Panc1 (cell line): ENCODE measurements around the gene INTS3.

Experiments used
- POLR2AphosphoS5 ChIP-seq: IDR thresholded peaks from 2 replicates; pipeline ENCODE4 v1.6.1; 2012; ENCODE audit warnings: mild to moderate bottlenecking, low read depth, low read length, moderate library complexity
- TF ChIP-seq, protein P1 (sequence below): fragments of 450-650 bp; IDR thresholded peaks from 2 replicates; pipeline ENCODE4 v1.5.1; 2017; ENCODE audit warnings: mild to moderate bottlenecking
- TF ChIP-seq, protein P2 (sequence below), 2 experiments: IDR thresholded peaks; 2 replicates each; pipeline ENCODE4 v1.6.1; 2011 to 2012; ENCODE audit warnings: low read depth in 2 of 2, control low read depth in 1 of 2, low read length in 1 of 2, mild to moderate bottlenecking in 1 of 2, moderate library complexity in 1 of 2; ENCODE audit not compliant: insufficient read depth in 1 of 2

DNA sequence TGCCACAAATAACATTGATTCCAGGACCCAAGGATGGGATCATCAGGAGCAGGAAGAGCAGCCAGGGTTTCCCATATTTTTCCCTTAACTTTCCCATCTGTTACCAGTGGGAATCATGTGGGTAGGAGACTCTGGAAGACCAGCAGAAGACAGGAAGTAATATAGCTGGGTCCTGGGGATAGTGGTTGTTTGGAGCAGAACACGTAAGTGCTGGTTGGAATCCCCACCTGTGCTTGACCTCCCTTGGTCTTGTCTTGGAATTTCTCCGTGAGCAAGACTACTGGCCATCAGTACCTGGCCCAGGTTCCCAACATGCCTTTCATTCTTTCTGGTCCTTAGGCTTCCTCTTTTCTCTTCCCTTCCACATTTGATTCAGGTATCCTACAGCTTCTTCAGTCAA is 26.4 kb downstream of the INTS3 start:
- TF ChIP-seq, protein P1, sequence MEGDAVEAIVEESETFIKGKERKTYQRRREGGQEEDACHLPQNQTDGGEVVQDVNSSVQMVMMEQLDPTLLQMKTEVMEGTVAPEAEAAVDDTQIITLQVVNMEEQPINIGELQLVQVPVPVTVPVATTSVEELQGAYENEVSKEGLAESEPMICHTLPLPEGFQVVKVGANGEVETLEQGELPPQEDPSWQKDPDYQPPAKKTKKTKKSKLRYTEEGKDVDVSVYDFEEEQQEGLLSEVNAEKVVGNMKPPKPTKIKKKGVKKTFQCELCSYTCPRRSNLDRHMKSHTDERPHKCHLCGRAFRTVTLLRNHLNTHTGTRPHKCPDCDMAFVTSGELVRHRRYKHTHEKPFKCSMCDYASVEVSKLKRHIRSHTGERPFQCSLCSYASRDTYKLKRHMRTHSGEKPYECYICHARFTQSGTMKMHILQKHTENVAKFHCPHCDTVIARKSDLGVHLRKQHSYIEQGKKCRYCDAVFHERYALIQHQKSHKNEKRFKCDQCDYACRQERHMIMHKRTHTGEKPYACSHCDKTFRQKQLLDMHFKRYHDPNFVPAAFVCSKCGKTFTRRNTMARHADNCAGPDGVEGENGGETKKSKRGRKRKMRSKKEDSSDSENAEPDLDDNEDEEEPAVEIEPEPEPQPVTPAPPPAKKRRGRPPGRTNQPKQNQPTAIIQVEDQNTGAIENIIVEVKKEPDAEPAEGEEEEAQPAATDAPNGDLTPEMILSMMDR, result no peak
- TF ChIP-seq, protein P2, sequence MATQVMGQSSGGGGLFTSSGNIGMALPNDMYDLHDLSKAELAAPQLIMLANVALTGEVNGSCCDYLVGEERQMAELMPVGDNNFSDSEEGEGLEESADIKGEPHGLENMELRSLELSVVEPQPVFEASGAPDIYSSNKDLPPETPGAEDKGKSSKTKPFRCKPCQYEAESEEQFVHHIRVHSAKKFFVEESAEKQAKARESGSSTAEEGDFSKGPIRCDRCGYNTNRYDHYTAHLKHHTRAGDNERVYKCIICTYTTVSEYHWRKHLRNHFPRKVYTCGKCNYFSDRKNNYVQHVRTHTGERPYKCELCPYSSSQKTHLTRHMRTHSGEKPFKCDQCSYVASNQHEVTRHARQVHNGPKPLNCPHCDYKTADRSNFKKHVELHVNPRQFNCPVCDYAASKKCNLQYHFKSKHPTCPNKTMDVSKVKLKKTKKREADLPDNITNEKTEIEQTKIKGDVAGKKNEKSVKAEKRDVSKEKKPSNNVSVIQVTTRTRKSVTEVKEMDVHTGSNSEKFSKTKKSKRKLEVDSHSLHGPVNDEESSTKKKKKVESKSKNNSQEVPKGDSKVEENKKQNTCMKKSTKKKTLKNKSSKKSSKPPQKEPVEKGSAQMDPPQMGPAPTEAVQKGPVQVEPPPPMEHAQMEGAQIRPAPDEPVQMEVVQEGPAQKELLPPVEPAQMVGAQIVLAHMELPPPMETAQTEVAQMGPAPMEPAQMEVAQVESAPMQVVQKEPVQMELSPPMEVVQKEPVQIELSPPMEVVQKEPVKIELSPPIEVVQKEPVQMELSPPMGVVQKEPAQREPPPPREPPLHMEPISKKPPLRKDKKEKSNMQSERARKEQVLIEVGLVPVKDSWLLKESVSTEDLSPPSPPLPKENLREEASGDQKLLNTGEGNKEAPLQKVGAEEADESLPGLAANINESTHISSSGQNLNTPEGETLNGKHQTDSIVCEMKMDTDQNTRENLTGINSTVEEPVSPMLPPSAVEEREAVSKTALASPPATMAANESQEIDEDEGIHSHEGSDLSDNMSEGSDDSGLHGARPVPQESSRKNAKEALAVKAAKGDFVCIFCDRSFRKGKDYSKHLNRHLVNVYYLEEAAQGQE (IDR thresholded peaks at IDR 0.05; ENCODE audit: insufficient read depth in 1 of 2, low read depth in 2 of 2, low read length in 1 of 2), result no peak
- TF ChIP-seq POLR2AphosphoS5, result no peak
